Heart left ventricle (tissue), 16 donors: ENCODE data around the gene PRKCI. TPM values are rescaled to one million over a fixed set of nuclear protein-coding genes. Genes with fewer than 3 reads are reported as not detected.

Experiments
- ATAC-seq, 4 donors: fragments of 200-7000 bp; cut with Tn5 transposase; one replicate each; pipeline ENCODE4 v1.9.1; 2020 to 2022; ENCODE audit warnings: moderate library complexity in 4 of 4, mild to moderate bottlenecking in 3 of 4, moderate number of reproducible peaks in 1 of 4
- DNase-seq, 5 donors: peaks; one replicate each; pipeline ENCODE4 v3.0.0-alpha.2; 2020
- H3K27ac ChIP-seq, 12 donors: fragments of 200-600 bp; sonication (generic) in 4 of 12; one replicate each; pipeline versions ENCODE4 v1.5.0 to v1.8.0; 2016 to 2022; ENCODE audit warnings: mild to moderate bottlenecking in 2 of 12
- H3K27me3 ChIP-seq, 9 donors: fragments of 200-600 bp; sonication (generic) in 2 of 9; one replicate each; pipeline versions ENCODE4 v1.5.1 to v1.8.0; 2016 to 2022; ENCODE audit warnings: mild to moderate bottlenecking in 3 of 9
- H3K36me3 ChIP-seq, 9 donors: fragments of 200-600 bp; sonication (generic) in 2 of 9; one replicate each; pipeline versions ENCODE4 v1.5.0 to v1.8.0; 2018 to 2022; ENCODE audit warnings: mild to moderate bottlenecking in 2 of 9
- H3K4me1 ChIP-seq, 12 donors: fragments of 200-600 bp; sonication (generic) in 4 of 12; one replicate each; pipeline versions ENCODE4 v1.5.0 to v1.8.0; 2016 to 2022; ENCODE audit warnings: mild to moderate bottlenecking in 3 of 12
- H3K4me3 ChIP-seq, 12 donors: fragments of 200-600 bp; sonication (generic) in 4 of 12; one replicate each; pipeline versions ENCODE4 v1.5.0 to v1.8.0; 2017 to 2022; ENCODE audit warnings: mild to moderate bottlenecking in 9 of 12, moderate library complexity in 4 of 12
- H3K9me3 ChIP-seq, 12 donors: fragments of 200-600 bp; sonication (generic) in 4 of 12; one replicate each; pipeline versions ENCODE4 v1.5.0 to v1.8.0; 2016 to 2022; ENCODE audit warnings: mild to moderate bottlenecking in 1 of 12
- CTCF ChIP-seq, 12 donors: fragments of 200-600 bp; sonication (generic) in 4 of 12; IDR thresholded peaks; one replicate each; pipeline versions ENCODE4 v1.5.0 to v1.8.0; 2018 to 2022; ENCODE audit warnings: antibody characterized with exemption in 12 of 12, mild to moderate bottlenecking in 5 of 12
- POLR2A ChIP-seq, 2 donors: fragments of 450-650 bp; IDR thresholded peaks; one replicate each; pipeline ENCODE4 v1.6.1; 2017; ENCODE audit warnings: antibody characterized with exemption in 2 of 2, mild to moderate bottlenecking in 2 of 2, moderate library complexity in 2 of 2
- WGBS, 4 donors: extraction: QIAGEN DNeasy Blood & Tissue Kit in 2 of 4; methylation state at CpG; one replicate each; pipeline versions ENCODE4 v1.1.5 to v1.1.7; 2013 to 2018; 5-methylcytosine and 5-hydroxymethylcytosine counted together
- intact Hi-C, 10 donors: fragments of 100-400 bp; cut with DNase I; formaldehyde crosslinking; loops; one replicate each; pipeline versions ENCODE4 v1.11.1 to v1.14.2; 2022
- polyA plus RNA-seq, 2 donors: library from polyadenylated mRNA; stranded (reverse); fragments of 200-250 nt; gene quantifications; one replicate each; pipeline ENCODE4 v1.2.3, GENCODE V29; 2013
- total RNA-seq, 9 donors: library from RNA; depleted of rRNA in 2 of 9; stranded (reverse); fragments of >200 nt in 2 of 9; fragmentation: NEBNext Ultra II Directional in 3 of 9; extraction: Animal tissue kit (Norgen Biotek cat#: 25700) in 3 of 9; gene quantifications; one replicate each; pipeline versions ENCODE4 v1.1.0 to v1.2.4, GENCODE V29; 2016 to 2023
- donor health status: ischemic (EF 13 %, LVEDD 7.1; RV severe dilation, severe dysfunction).
- donor health status: healthy with polysubstance abuse.
- donor health status: DM: no; HTN: yes; CAD: no.
- donor health status: DM: no; HTN: no; CAD: no.
- donor health status: ischemic (EF 25% LVEDD 6.9; RV normal size, moderate dysfunction).
- donor health status: ischemic (EF 25% LVEDD 5.7; RV mildly dilated, moderate dysfunction).
- donor health status: healthy.
- donor health status: DM: yes; HTN: yes; CAD: no.
- donor health status: ischemic (EF 35%, LVEDD 5.7; RV mildly dilated, moderate dysfunction).
- donor health status: nonischemic (EF 11% LVEDD 7.7; RV severe dilation, severe dysfunction).
- donor health status: DM: yes; HTN: yes; CAD: no.
- donor health status: PGD.
- donor health status: ischemic (EF 29% LVEDD 5.4; RV normal size, mild dysfunction).
- donor health status: nonischemic (EF 23%, LVEDD 6.1; RV moderate dilation, normal function).

PRKCI gene
- total and polyA plus RNA-seq, 11 donors, result 4.5 to 26.9 (median 13.9) TPM

- peaks cover 0 to 83% (median 34%) of the 10 kb centered on the region in 9 donors for H3K36me3 ChIP-seq
- H3K9me3 ChIP-seq, result no peaks in the 10 kb centered on the region
- no peaks in the 10 kb centered on the region for H3K27me3 ChIP-seq
- H3K27ac ChIP-seq, result no peak overlapping the region
- no peak for DNase-seq
- TF ChIP-seq POLR2A (IDR thresholded peaks at IDR 0.05) (no peak), CTCF (IDR thresholded peaks at IDR 0.05) (no peak)
- H3K4me1 ChIP-seq, result peaks cover 0 to 9% (median 0%) of the 10 kb centered on the region in 12 donors
- no peak overlapping the region for H3K4me3 ChIP-seq
- intact Hi-C loops, result no loop called here
- WGBS, 4 donors, result 86 to 96% (median 88%) methylated on average over 1 of the region's 1 CpG
- no peak for ATAC-seq
These were observed 56.4 kb downstream of the PRKCI start for GRCh38 chr3:170278627-170279026.

GRCh38 chr3:170290194-170290593, 68.0 kb downstream of the PRKCI start:
- ATAC-seq (no peak), DNase-seq (no peak)
- 93 to 96% (median 95%) methylated on average over 2 of the region's 2 CpGs for WGBS, 4 donors
- no peaks in the 10 kb centered on the region for H3K27me3 ChIP-seq
- intact Hi-C loops, result no loop called here
- H3K4me3 ChIP-seq, result no peak overlapping the region
- TF ChIP-seq POLR2A (IDR thresholded peaks at IDR 0.05) (no peak), CTCF (IDR thresholded peaks at IDR 0.05) (no peak)
- no peak overlapping the region for H3K27ac ChIP-seq
- H3K9me3 ChIP-seq, result no peaks in the 10 kb centered on the region
- no peaks in the 10 kb centered on the region for H3K4me1 ChIP-seq
- H3K36me3 ChIP-seq, result peaks cover 0 to 79% (median 47%) of the 10 kb centered on the region in 9 donors

GRCh38 chr3:170295586-170295985, 73.4 kb downstream of the PRKCI start:
- Histone ChIP-seq H3K27ac (no peak overlapping the region), H3K4me3 (no peak overlapping the region), H3K27me3 (no peaks in the 10 kb centered on the region), H3K36me3 (peaks cover 0 to 86% (median 68%) of the 10 kb centered on the region in 9 donors), H3K4me1 (no peaks in the 10 kb centered on the region), H3K9me3 (no peaks in the 10 kb centered on the region)
- TF ChIP-seq CTCF (IDR thresholded peaks at IDR 0.05) (no peak), POLR2A (IDR thresholded peaks at IDR 0.05) (no peak)
- no peak for ATAC-seq
- 89 to 95% (median 93%) methylated on average over 8 of the region's 8 CpGs for WGBS, 4 donors
- no peak for DNase-seq
- intact Hi-C loops, result loop anchor here in 1 of 10 donors (2.0 kb wide), 1 partner anchor 55 kb away; no protein-coding TSS in a partner anchor

- DNase-seq (no peak), ATAC-seq (no peak)
- H3K27ac ChIP-seq, result no peak overlapping the region
- intact Hi-C loops, result no loop called here
- TF ChIP-seq CTCF (IDR thresholded peaks at IDR 0.05) (no peak), POLR2A (IDR thresholded peaks at IDR 0.05) (no peak)
- no peak overlapping the region for H3K4me3 ChIP-seq
- peaks cover 0 to 84% (median 65%) of the 10 kb centered on the region in 9 donors for H3K36me3 ChIP-seq
- no peaks in the 10 kb centered on the region for H3K27me3 ChIP-seq
- H3K4me1 ChIP-seq, result peaks cover 0 to 6% (median 0%) of the 10 kb centered on the region in 12 donors
- H3K9me3 ChIP-seq, result no peaks in the 10 kb centered on the region
These were observed 74.5 kb downstream of the PRKCI start for GRCh38 chr3:170296703-170297102.
